HepG2 (cell line): ENCODE results near the gene VPREB3. TPM values are rescaled to one million over a fixed set of nuclear protein-coding genes. Genes with fewer than 3 reads are reported as not detected.

Experiments
- MEIS2 ChIP-seq: sonication (generic); formaldehyde crosslinking; IDR thresholded peaks from 2 replicates; pipeline ENCODE4 v1.9.0; 2021; ENCODE audit warnings: mild to moderate bottlenecking, missing genetic modification reagents
- MXD4 ChIP-seq: IDR thresholded peaks from 2 replicates; pipeline ENCODE4 v1.6.1; 2016; ENCODE audit warnings: mild to moderate bottlenecking, missing biosample characterization, missing genetic modification reagents
- RERE ChIP-seq: IDR thresholded peaks from 2 replicates; pipeline ENCODE4 v1.6.1; 2016; ENCODE audit warnings: low read depth, missing genetic modification reagents, missing compliant biosample characterization
- ZBTB3 ChIP-seq: sonication (generic); formaldehyde crosslinking; IDR thresholded peaks from 2 replicates; pipeline ENCODE4 v1.4.0; 2020; ENCODE audit warnings: low read depth, mild to moderate bottlenecking, moderate library complexity, missing genetic modification reagents, borderline replicate concordance
- ZBTB7A ChIP-seq: sonication (generic); formaldehyde crosslinking; IDR thresholded peaks from 2 replicates; pipeline ENCODE4 v1.8.0; 2022; ENCODE audit warnings: mild to moderate bottlenecking, missing genetic modification reagents
- ZFP82 ChIP-seq: sonication (generic); formaldehyde crosslinking; IDR thresholded peaks from 2 replicates; pipeline ENCODE4 v1.5.1; 2020; ENCODE audit warnings: mild to moderate bottlenecking, missing genetic modification reagents, borderline replicate concordance
- ZHX2 ChIP-seq, 2 experiments: sonication (generic) in 1 of 2; formaldehyde crosslinking in 1 of 2; IDR thresholded peaks; 2 replicates each; pipeline versions ENCODE4 v1.6.1 to v1.9.0; 2014 to 2022; ENCODE audit warnings: antibody characterized with exemption in 1 of 2, borderline replicate concordance in 1 of 2, inconsistent platforms in 1 of 2, low read depth in 1 of 2, missing genetic modification reagents in 1 of 2
- ZNF496 ChIP-seq: sonication (generic); formaldehyde crosslinking; IDR thresholded peaks from 2 replicates; pipeline ENCODE4 v1.8.1; 2023; ENCODE audit warnings: mild to moderate bottlenecking, moderate library complexity, missing genetic modification reagents; ENCODE audit not compliant: insufficient replicate concordance
- ZNF75D ChIP-seq: sonication (generic); formaldehyde crosslinking; IDR thresholded peaks from 2 replicates; pipeline ENCODE4 v1.8.1; 2023; ENCODE audit warnings: missing genetic modification reagents, mild to moderate bottlenecking, borderline replicate concordance
- ZNF775 ChIP-seq: sonication (generic); formaldehyde crosslinking; IDR thresholded peaks from 2 replicates; pipeline ENCODE4 v1.4.0; 2020; ENCODE audit warnings: missing genetic modification reagents, mild to moderate bottlenecking, moderate library complexity, borderline replicate concordance
- polyA plus RNA-seq, 8 experiments: library from polyadenylated mRNA; depleted of rRNA in 3 of 8; stranded (reverse) in 7 of 8; unstranded in 1 of 8; fragments of >200 nt; fragmentation: Illumina TruSeq in 4 of 8; extraction: Trizol in 4 of 8; gene quantifications; 2 replicates each; pipeline versions ENCODE4 v1.2.1 to v1.2.3, GENCODE V29; 2011 to 2016; ENCODE audit warnings: low read depth in 4 of 8, missing spikeins in 1 of 8, mixed read lengths in 1 of 8; ENCODE audit not compliant: insufficient read depth in 1 of 8
- total RNA-seq, 5 experiments: library from RNA; depleted of rRNA; stranded (reverse); fragments of >200 nt; fragmentation: Illumina TruSeq; extraction: Trizol; gene quantifications; 2 replicates each; pipeline ENCODE4 v1.2.3, GENCODE V29; 2016; ENCODE audit warnings: low read depth in 1 of 5
- TF ChIP-seq, protein P1 (sequence below): sonication (generic); formaldehyde crosslinking; conservative IDR thresholded peaks from 2 replicates; pipeline ENCODE4 v1.5.0; 2020; ENCODE audit warnings: missing genetic modification reagents

Gene VPREB3
- total and polyA plus RNA-seq, 2 of the 13 experiments (the other 11 are each of a cell fraction or from before 2014, with no cell fraction given), result 0.22 TPM; not detected in 1

DNA sequence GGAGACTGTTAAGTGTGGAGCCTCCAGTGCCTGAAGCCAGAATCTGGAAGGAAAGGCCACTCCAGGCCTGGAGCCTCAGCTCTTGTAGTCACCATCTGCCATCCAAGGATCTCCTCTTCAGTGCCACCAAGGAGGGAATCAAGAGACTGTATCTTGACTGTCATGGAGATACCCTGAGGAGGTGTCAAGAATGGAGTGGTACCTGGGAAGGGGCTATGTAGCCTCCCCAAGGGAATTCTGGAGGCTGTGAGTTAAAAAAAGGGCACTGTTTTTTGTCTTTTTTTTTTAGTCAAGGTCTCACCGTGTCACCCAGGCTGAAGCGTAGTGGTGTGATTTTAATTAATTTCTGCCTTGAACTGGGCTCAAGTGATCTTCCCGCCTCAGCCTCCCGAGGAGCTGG lies 5.3 kb upstream of the VPREB3 start (continued):
- TF ChIP-seq RERE (no peak), ZHX2 (IDR thresholded peaks at IDR 0.05; ENCODE audit: low read depth) (no peak), ZHX2 (CRISPR knock-in tag; IDR thresholded peaks at IDR 0.05; ENCODE audit: borderline replicate concordance) (no peak), ZNF496 (no peak), ZNF775 (CRISPR knock-in tag) (no peak), ZBTB3 (CRISPR knock-in tag) (no peak), MXD4 (CRISPR knock-in tag) (no peak), MEIS2 (no peak), ZFP82 (CRISPR knock-in tag) (no peak), ZBTB7A (CRISPR knock-in tag) (no peak), ZNF75D (CRISPR knock-in tag) (no peak)
- TF ChIP-seq, protein P1, sequence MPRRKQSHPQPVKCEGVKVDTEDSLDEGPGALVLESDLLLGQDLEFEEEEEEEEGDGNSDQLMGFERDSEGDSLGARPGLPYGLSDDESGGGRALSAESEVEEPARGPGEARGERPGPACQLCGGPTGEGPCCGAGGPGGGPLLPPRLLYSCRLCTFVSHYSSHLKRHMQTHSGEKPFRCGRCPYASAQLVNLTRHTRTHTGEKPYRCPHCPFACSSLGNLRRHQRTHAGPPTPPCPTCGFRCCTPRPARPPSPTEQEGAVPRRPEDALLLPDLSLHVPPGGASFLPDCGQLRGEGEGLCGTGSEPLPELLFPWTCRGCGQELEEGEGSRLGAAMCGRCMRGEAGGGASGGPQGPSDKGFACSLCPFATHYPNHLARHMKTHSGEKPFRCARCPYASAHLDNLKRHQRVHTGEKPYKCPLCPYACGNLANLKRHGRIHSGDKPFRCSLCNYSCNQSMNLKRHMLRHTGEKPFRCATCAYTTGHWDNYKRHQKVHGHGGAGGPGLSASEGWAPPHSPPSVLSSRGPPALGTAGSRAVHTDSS (CRISPR knock-in tag), result no peak
